Body of pancreas (tissue), 4 donors: ENCODE results near the gene RNF31.

Source experiments
- POLR2A ChIP-seq, 3 donors: fragments of 450-650 bp; IDR thresholded peaks; one replicate each; pipeline ENCODE4 v1.6.1; 2016; ENCODE audit warnings: antibody characterized with exemption in 3 of 3, mild to moderate bottlenecking in 2 of 3
- TF ChIP-seq, protein P1 (sequence below), 7 experiments: fragments of 450-650 bp in 4 of 7; fragments of 200-600 bp in 3 of 7; sonication (generic) in 3 of 7; IDR thresholded peaks; one replicate each; pipeline ENCODE4 v1.5.1; 2016 to 2019; ENCODE audit warnings: antibody characterized with exemption in 7 of 7

DNA sequence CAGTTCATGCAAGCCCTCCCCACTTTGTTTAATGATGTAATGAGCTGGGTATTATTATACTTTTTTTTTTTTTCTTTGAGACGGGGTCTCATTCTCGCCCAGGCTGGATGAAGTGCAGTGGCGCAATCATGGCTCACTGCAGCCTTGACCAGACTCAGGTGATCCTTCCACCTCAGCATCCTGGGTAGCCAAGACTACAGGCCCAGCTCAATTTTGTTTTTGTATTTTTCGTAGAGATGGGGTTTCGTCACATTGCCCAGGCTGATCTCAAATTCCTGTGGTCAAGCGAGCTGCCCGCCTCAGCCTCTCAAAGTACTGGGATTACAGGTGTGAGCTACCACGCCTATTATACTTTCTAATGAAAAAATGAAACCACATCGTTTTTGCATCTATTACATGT lies 37.2 kb upstream of the RNF31 start:
- TF ChIP-seq, protein P1, sequence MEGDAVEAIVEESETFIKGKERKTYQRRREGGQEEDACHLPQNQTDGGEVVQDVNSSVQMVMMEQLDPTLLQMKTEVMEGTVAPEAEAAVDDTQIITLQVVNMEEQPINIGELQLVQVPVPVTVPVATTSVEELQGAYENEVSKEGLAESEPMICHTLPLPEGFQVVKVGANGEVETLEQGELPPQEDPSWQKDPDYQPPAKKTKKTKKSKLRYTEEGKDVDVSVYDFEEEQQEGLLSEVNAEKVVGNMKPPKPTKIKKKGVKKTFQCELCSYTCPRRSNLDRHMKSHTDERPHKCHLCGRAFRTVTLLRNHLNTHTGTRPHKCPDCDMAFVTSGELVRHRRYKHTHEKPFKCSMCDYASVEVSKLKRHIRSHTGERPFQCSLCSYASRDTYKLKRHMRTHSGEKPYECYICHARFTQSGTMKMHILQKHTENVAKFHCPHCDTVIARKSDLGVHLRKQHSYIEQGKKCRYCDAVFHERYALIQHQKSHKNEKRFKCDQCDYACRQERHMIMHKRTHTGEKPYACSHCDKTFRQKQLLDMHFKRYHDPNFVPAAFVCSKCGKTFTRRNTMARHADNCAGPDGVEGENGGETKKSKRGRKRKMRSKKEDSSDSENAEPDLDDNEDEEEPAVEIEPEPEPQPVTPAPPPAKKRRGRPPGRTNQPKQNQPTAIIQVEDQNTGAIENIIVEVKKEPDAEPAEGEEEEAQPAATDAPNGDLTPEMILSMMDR (IDR thresholded peaks at IDR 0.05) = no peak
- TF ChIP-seq POLR2A (IDR thresholded peaks at IDR 0.05) = no peak
